Duodenal mucosa (tissue), 2 donors: Measurements from ENCODE around the gene ZSCAN25.
"Not testable (repeated sequence)": the region's sequence is repeated elsewhere in the genome, so short reads cannot be mapped to it uniquely, and the experiment has no call there.

Source experiments
- H3K27ac ChIP-seq: one replicate; pipeline ENCODE4 v1.7.0; 2013; ENCODE audit warnings: low read depth, low read length
- H3K27me3 ChIP-seq, 2 donors: one replicate each; pipeline ENCODE4 v1.7.0; 2013; ENCODE audit warnings: low read length in 2 of 2, control low read depth in 1 of 2; ENCODE audit not compliant: insufficient read depth in 2 of 2, control insufficient read depth in 1 of 2
- H3K36me3 ChIP-seq, 2 donors: one replicate each; pipeline ENCODE4 v1.7.0; 2013; ENCODE audit warnings: low read length in 2 of 2, control low read depth in 1 of 2; ENCODE audit not compliant: insufficient read depth in 2 of 2, control insufficient read depth in 1 of 2
- H3K4me1 ChIP-seq, 2 donors: one replicate each; pipeline ENCODE4 v1.7.0; 2013; ENCODE audit warnings: low read length in 2 of 2, control low read depth in 1 of 2; ENCODE audit not compliant: insufficient read depth in 2 of 2, control insufficient read depth in 1 of 2
- H3K4me3 ChIP-seq, 2 donors: one replicate each; pipeline ENCODE4 v1.7.0; 2013; ENCODE audit warnings: low read length in 2 of 2, low read depth in 1 of 2
- H3K9ac ChIP-seq, 2 donors: one replicate each; pipeline ENCODE4 v1.7.0; 2013; ENCODE audit warnings: low read length in 2 of 2, low read depth in 1 of 2
- H3K9me3 ChIP-seq, 2 donors: one replicate each; pipeline ENCODE4 v1.7.0; 2013; ENCODE audit warnings: low read length in 2 of 2, control low read depth in 1 of 2; ENCODE audit not compliant: control insufficient read depth in 1 of 2

The ZSCAN25 gene

GRCh38 chr7:99626661-99627060 is 9.9 kb downstream of the ZSCAN25 start:
- Histone ChIP-seq H3K27me3 (no peaks in the 10 kb centered on the region), H3K9ac (no peak overlapping the region), H3K27ac (no peak overlapping the region), H3K4me1 (peaks cover 6 to 8% of the 10 kb centered on the region in 2 donors), H3K9me3 (no peaks in the 10 kb centered on the region), H3K36me3 (peaks cover 60 to 96% of the 10 kb centered on the region in 2 donors), H3K4me3 (no peak overlapping the region)

GRCh38 chr7:99627513-99627912 is 10.8 kb downstream of the ZSCAN25 start:
- H3K9ac ChIP-seq: no peak overlapping the region
- no peak overlapping the region for H3K4me3 ChIP-seq
- H3K36me3 ChIP-seq: peaks cover 55 to 94% of the 10 kb centered on the region in 2 donors
- peaks cover 6 to 8% of the 10 kb centered on the region in 2 donors for H3K4me1 ChIP-seq
- no peaks in the 10 kb centered on the region for H3K27me3 ChIP-seq
- no peaks in the 10 kb centered on the region for H3K9me3 ChIP-seq
- no peak overlapping the region for H3K27ac ChIP-seq

GRCh38 chr7:99628471-99629465 is 12.0 kb downstream of the ZSCAN25 start:
- H3K36me3 ChIP-seq: peaks cover 47 to 89% of the 10 kb centered on the region in 2 donors
- H3K9ac ChIP-seq: no peak overlapping the region
- H3K4me1 ChIP-seq: peaks cover 0 to under 1% of the 10 kb centered on the region in 2 donors
- H3K27me3 ChIP-seq: no peaks in the 10 kb centered on the region
- no peak overlapping the region for H3K4me3 ChIP-seq
- no peak overlapping the region for H3K27ac ChIP-seq
- no peaks in the 10 kb centered on the region for H3K9me3 ChIP-seq

- Histone ChIP-seq H3K9ac (no peak overlapping the region), H3K36me3 (peaks cover 38 to 82% of the 10 kb centered on the region in 2 donors), H3K9me3 (no peaks in the 10 kb centered on the region), H3K27me3 (no peaks in the 10 kb centered on the region), H3K4me3 (no peak overlapping the region), H3K27ac (no peak overlapping the region), H3K4me1 (no peaks in the 10 kb centered on the region)
Observed at GRCh38 chr7:99629643-99630042, 12.9 kb downstream of the ZSCAN25 start.

- no peaks in the 10 kb centered on the region for H3K27me3 ChIP-seq
- peaks cover 22 to 63% of the 10 kb centered on the region in 2 donors for H3K36me3 ChIP-seq
- H3K27ac ChIP-seq: no peak overlapping the region
Observed at GRCh38 chr7:99631295-99632109, 14.8 kb downstream of the ZSCAN25 start.

GRCh38 chr7:99637414-99637813 is 20.7 kb downstream of the ZSCAN25 start:
- H3K36me3 ChIP-seq: peaks cover 0 to 15% of the 10 kb centered on the region in 2 donors
- H3K27me3 ChIP-seq, H3K9me3 ChIP-seq, H3K9ac ChIP-seq, H3K4me1 ChIP-seq, H3K4me3 ChIP-seq, H3K27ac ChIP-seq: not testable (repeated sequence)

More at GRCh38 chr7:99631295-99632109, 14.8 kb downstream of the ZSCAN25 start:
- Histone ChIP-seq H3K9ac (no peak overlapping the region), H3K9me3 (no peaks in the 10 kb centered on the region), H3K4me1 (no peaks in the 10 kb centered on the region), H3K4me3 (no peak overlapping the region)

- H3K9me3 ChIP-seq: no peaks in the 10 kb centered on the region
- H3K9ac ChIP-seq: no peak overlapping the region
- H3K27me3 ChIP-seq: no peaks in the 10 kb centered on the region
- H3K36me3 ChIP-seq: peaks cover 0 to 8% of the 10 kb centered on the region in 2 donors
- H3K27ac ChIP-seq: no peak overlapping the region
- H3K4me3 ChIP-seq: no peak overlapping the region
- no peaks in the 10 kb centered on the region for H3K4me1 ChIP-seq
Observed at GRCh38 chr7:99638731-99639130, 22.0 kb downstream of the ZSCAN25 start.

- Histone ChIP-seq H3K9ac (no peak overlapping the region), H3K9me3 (no peaks in the 10 kb centered on the region), H3K4me1 (no peaks in the 10 kb centered on the region), H3K27ac (no peak overlapping the region), H3K27me3 (no peaks in the 10 kb centered on the region), H3K4me3 (no peak overlapping the region), H3K36me3 (peaks cover 0 to 5% of the 10 kb centered on the region in 2 donors)
Observed at GRCh38 chr7:99639267-99639666, 22.5 kb downstream of the ZSCAN25 start.

- Histone ChIP-seq H3K27me3 (no peaks in the 10 kb centered on the region), H3K9me3 (no peaks in the 10 kb centered on the region), H3K36me3 (peaks cover 3 to 8% of the 10 kb centered on the region in 2 donors), H3K4me3 (no peak overlapping the region), H3K9ac (no peak overlapping the region), H3K4me1 (no peaks in the 10 kb centered on the region), H3K27ac (no peak overlapping the region)
Observed at GRCh38 chr7:99642027-99642426, 25.3 kb downstream of the ZSCAN25 start.

GRCh38 chr7:99643464-99643863 is 26.7 kb downstream of the ZSCAN25 start:
- Histone ChIP-seq H3K4me3 (no peak overlapping the region), H3K36me3 (peaks cover 6 to 9% of the 10 kb centered on the region in 2 donors), H3K4me1 (no peaks in the 10 kb centered on the region), H3K9me3 (no peaks in the 10 kb centered on the region), H3K27me3 (no peaks in the 10 kb centered on the region), H3K9ac (no peak overlapping the region), H3K27ac (no peak overlapping the region)
